HG03045 (cell line): ENCODE results near the gene RPL7A.
A peak's percentile ranks its signal among the peaks of the same experiment; 100 is the strongest.
"Not testable (repeated sequence)": the region's sequence is repeated elsewhere in the genome, so short reads cannot be mapped to it uniquely, and the experiment has no call there.

Experiments
- ATAC-seq: cut with Tn5 transposase; IDR thresholded peaks from one replicate; pipeline ENCODE4 v1.9.1; 2021; ENCODE audit warnings: mild to moderate bottlenecking, moderate library complexity; ENCODE audit not compliant: unreplicated experiment

Gene RPL7A

GRCh38 chr9:133347985-133348717 lies at the start of gene RPL7A, which contains the start of gene MED22:
TSS of gene RPL7A (plus strand) at chr9:133348218. CDS start at chr9:133348244, 26 bp downstream.
TSS of gene MED22 (minus strand) at chr9:133348131. CDS start at chr9:133346662, 1,469 bp downstream.
- peak; percentile 66 for ATAC-seq

DNA sequence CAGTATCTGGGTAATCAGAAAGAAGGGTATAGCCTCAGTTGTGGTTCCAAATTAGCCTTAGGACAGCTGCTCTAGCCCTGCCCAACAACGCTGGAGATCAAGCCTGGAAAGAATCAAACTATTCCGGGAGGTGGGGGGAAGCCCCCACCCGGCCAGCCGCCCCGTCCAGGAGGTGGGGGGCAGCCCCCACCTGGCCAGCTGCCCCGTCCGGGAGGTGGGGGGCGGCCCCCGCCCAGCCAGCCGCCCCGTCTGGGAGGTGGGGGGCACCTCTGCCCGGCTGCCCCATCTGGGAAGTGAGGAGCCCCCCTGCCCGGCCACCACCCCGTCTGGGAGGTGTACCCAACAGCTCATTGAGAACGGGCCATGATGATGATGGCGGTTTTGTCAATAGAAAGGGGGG lies 48.0 kb upstream of the RPL7A start:
- not testable (repeated sequence) for ATAC-seq

DNA sequence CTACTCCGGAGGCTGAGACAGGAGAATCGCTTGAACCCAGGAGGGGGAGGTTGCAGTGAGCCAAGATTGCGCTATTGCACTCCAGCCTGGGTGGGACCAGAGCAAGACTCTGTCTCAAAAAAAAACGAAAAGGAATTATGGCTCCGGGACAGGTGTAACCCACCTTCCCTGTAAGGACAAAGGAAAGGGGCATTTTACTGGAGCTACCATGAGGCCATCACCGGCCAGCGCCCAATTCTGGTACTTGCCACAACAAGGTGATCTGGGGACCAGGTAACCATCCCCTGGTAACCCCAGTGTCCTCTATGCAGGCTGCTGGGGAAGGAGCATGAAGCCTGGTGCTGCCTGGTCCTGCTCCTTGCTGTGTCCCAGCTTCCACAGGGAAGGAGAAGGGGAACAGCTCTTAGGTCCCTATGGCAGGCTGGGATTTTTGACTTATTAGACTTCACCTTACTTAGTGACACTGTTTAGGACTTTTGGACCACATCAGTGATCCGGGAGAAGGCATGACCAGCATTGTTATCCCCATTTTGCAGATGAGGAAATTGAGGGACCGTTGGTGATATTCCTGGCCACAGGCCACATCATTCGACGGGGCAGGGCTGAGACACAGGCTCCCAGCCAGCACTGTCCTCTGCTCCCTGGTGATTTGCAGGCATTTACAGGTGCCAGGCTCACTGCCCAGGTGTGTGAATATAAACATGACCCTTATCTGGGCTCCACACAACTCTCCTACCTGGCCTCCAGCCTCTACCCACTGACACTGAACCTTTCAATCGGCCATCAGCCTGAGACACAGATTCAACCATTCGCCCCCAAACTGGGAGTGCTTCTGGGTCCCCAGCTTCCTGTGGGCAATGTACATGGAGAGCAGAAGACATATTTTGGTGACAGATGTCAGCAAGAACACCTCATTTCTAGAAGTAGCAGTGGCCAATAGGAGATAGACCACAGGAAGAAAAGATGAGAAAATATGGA lies 46.5 kb upstream of the RPL7A start:
- ATAC-seq = no peak

DNA sequence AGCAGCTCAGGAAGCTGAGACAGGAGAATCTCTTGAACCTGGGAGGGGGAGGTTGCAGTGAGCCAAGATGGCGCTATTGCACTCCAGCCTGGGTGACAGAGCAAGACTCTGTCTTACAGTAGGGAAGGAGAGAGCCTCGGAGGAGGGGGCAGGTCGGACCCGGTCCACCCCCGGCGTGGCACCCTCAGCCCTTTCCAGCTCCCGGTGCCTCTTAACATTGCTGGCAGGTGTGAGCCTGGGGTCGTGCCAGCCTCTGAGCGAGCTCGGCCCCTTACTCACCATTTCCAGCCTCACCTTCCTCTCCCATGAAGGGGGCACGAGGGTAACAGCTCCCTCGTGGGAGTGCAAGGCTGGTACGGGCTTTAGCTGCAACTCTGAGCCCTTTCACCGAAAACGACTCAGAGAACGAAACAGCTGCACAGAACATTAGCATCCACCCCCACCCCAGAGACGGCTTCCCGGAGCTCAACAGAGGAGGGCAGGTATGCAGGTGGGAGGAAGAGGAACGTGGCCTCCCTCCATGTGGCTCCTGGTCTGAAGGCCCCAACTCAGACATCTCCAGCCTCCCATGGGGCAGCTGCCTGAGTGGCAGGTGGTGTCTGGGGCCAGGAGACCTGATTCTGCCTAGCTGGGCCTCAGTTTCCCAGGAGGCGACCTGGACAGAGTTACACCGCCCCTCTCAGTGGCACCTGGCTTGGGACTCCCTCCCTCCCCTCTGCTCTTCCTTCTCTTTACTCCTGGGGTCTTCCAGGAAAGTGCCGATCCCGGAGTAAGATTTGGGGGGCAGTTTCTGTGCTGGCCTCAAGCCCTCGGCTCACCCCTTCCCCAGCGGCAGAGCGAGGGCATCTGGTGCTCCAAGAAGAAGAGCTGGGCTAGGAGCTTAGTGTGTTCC lies 44.5 kb upstream of the RPL7A start:
- no peak for ATAC-seq

DNA sequence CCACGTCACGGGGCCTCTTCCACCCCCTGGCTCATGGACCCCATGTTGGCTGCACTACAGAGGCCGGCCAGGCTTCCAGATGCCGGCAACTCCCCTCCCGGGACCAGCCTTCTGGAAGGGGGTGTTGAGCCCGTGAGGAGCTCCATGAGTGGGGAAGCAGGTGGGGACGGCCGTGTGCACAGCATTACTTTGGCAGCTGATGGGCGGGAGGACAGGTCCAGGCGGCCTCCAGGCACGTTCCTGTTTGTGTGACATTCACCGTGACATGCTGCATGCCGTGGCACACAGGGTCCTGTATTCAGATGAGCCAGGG lies 43.9 kb upstream of the RPL7A start:
- ATAC-seq = no peak

- no peak for ATAC-seq
Observed at GRCh38 chr9:133304477-133305377, 43.3 kb upstream of the RPL7A start.

- no peak for ATAC-seq
Observed at GRCh38 chr9:133305731-133306130, 42.3 kb upstream of the RPL7A start.

GRCh38 chr9:133306242-133307204 lies 41.5 kb upstream of the RPL7A start:
- no peak for ATAC-seq

DNA sequence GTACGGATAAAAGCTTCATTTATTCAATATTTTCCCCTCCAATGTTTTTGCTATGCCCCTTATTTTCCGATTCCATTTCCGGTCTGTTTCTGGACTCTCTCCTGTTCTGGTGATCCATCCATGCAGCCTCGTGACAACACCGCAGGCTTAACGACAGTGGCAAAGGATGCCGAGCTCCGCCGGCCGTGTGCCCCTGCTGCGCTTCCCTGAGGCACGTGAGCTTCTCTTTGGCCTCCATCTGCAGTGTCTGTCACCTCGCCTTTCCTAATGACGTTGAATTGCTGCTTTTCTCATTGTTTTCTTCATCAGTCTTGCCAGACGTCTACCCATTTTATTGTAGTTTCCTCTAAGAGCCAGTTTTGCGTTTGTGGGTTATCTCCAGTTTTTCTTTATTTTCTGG lies 40.7 kb upstream of the RPL7A start:
- ATAC-seq = no peak

GRCh38 chr9:133309608-133310007 lies 38.4 kb upstream of the RPL7A start:
- ATAC-seq = no peak

DNA sequence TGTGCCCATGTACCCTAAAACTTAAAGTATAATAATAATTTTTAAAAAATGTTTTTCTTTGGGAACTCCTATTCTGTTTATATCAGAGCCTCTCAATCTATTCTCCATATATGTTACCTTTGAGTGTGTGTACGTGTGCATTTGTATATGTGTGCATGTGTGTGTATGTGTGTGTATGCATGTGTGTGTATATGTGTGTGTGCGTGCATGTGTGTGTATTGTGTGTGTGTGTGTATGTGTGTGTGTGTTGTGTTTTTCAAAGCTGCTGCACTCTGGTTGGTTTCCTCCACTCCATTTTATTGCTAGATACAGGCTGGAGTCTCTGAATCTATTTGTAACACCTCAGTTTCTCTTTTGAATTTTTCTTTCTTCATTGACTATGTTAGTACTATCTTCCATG lies 32.0 kb upstream of the RPL7A start:
- no peak for ATAC-seq

GRCh38 chr9:133317551-133317950 lies 30.5 kb upstream of the RPL7A start:
- ATAC-seq = not testable (repeated sequence)

- no peak for ATAC-seq
Observed at GRCh38 chr9:133320421-133320881, 27.6 kb upstream of the RPL7A start.

GRCh38 chr9:133321411-133321935 lies 26.5 kb upstream of the RPL7A start:
- no peak for ATAC-seq

DNA sequence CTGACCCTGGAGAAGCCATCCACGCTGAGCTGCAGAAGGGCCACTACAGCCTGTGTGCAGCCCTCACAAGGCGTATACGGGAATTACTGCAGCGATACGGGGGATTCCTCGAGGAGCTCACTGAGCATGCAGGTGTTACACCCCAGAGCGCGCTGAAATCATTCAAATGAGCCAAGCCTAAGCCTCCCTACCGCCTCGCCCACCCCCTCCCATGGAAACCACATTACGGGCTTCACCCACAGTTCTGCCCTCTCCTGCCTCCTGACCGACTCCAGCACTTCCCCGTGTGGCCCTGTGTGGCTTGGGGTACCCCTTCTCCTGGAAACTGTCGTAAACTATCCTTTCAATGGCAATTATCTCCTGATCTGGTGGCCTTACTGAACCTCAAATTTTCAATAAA lies 25.3 kb upstream of the RPL7A start:
- ATAC-seq = no peak

- no peak for ATAC-seq
Observed at GRCh38 chr9:133323211-133323610, 24.8 kb upstream of the RPL7A start.

- no peak for ATAC-seq
Observed at GRCh38 chr9:133323991-133324703, 23.9 kb upstream of the RPL7A start.

- ATAC-seq = not testable (repeated sequence)
Observed at GRCh38 chr9:133327021-133327420, 21.0 kb upstream of the RPL7A start.
